HG03064 (cell line): ENCODE data around the gene ITGBL1.

ENCODE experiments used
- ATAC-seq: cut with Tn5 transposase; IDR thresholded peaks from one replicate; pipeline ENCODE4 v1.9.1; 2021; ENCODE audit warnings: low read depth; ENCODE audit not compliant: unreplicated experiment

Gene ITGBL1

GRCh38 chr13:101730420-101731000, 278.0 kb downstream of the ITGBL1 start:
- ATAC-seq, result no peak

- ATAC-seq, result no peak
Measured at GRCh38 chr13:101736566-101736965, 284.1 kb downstream of the ITGBL1 start.

- no peak for ATAC-seq
Measured at GRCh38 chr13:101738336-101738735, 285.9 kb downstream of the ITGBL1 start.

DNA sequence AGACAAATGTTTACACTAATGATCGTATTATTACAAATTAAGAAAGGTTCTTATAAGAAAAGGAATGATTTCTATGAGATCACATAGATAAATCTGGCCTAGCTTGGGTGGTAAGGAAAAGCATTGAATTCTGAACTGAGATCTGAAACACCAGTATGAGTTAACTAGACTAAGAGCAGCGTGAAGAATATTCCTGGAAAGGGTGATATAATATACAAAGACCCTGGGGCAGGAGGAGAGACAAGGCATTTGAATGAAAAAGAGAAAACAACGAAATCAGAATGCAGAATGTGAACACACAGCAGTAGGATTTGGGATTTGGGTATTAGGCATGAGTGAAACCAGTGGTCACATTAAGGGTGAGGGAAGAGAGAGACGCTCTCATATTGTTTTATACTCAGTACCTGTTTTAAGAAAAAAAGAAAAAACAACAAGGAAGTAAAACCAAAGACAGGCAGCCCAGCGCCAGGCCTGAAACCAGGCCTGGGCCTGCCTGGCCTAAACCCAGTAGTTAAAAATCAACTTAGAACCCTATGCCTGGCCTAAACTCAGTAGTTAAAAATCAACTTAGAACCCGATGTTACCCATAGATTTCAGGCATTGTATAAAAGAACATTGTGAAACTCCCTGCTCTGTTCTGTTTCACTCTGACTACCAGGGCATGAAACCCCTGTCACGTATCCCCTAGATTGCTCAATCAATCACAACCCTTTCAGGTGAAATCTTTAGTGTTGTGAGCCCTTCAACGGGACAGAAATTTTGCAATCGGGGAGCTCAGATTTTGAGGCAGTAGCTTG, 287.1 kb downstream of the ITGBL1 start:
- ATAC-seq, result peak; percentile 95

DNA sequence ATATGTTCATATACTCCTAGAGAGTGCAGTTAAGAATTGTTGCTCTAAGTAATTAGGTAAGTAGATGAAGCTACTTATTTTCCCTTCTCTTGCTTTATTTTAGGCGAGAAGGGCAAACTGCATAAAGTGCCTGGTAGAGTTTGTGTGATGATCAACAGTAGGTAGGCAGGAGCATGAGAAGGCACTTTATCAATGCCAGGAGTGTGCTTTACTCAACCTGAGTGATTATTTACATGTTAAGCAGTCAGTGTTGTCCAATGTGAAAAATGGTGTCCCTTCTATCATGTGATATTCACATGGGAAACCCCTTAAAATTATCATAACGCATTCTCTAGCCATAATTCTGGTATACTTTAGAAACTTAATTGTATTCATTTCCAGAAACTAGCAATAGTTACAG, 294.0 kb downstream of the ITGBL1 start:
- no peak for ATAC-seq

- ATAC-seq, result no peak
Measured at GRCh38 chr13:101747039-101747438, 294.6 kb downstream of the ITGBL1 start.

GRCh38 chr13:101749584-101749983, 297.1 kb downstream of the ITGBL1 start:
- no peak for ATAC-seq

GRCh38 chr13:101751488-101751887, 299.0 kb downstream of the ITGBL1 start:
- ATAC-seq, result no peak

DNA sequence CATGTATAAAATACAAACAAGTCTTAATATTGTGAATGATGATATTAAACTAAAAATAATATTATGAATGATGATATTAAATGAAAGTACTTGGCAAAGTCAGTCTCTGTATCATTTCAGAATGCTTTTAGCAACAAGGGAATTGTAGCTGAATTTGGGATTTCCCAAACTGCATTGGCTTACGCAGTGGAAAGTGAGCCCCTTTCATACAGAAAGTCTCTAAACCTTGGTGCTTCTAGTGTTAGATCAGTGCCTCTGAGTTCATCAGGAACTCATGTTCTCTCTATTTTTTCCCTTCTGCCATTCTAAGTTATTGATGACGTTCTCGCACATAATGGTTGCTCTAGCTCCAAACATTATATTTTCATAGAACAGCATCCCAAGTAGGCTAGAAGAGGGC, 300.0 kb downstream of the ITGBL1 start:
- no peak for ATAC-seq

DNA sequence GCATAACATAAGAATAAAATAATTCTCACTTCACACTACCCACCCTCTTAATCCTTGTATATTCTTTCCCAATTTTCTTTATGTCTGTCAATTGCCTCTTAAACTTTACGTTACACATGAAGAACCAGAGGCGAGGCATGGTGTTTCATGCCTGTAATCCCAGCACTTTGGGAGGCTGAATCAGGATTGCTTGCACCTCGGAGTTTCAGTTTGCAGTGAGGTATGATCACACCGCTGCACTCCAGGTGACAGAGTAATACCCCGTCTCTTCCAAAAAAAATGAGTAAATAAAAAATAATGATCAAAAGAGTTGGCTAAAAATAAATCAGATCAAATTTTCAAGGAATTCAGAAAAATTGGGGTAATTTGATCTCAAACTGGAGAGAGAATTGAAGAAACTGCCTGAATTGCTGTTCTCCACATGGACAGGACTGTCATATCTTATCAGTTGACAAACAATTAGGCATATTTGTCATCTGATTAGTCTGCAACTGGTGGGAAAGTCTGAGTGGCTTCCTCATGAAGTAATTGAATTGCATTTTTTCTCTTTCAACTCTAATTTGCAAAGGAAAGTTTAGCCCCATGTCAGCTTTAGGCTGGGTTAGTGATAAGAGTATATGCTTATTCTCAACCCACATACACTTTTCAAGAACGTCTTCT, 302.9 kb downstream of the ITGBL1 start:
- ATAC-seq, result no peak

- peak; percentile 64 for ATAC-seq
Measured at GRCh38 chr13:101757446-101758039, 305.1 kb downstream of the ITGBL1 start.

GRCh38 chr13:101763191-101763590, 310.7 kb downstream of the ITGBL1 start:
- ATAC-seq, result no peak
